Heart left ventricle (tissue), 16 donors: Measurements from ENCODE around the gene ITGB3. TPM values are rescaled to one million over a fixed set of nuclear protein-coding genes. Genes with fewer than 3 reads are reported as not detected.
"Not testable (repeated sequence)": the region's sequence is repeated elsewhere in the genome, so short reads cannot be mapped to it uniquely, and the experiment has no call there.

Source experiments
- ATAC-seq, 4 donors: fragments of 200-7000 bp; cut with Tn5 transposase; one replicate each; pipeline ENCODE4 v1.9.1; 2020 to 2022; ENCODE audit warnings: moderate library complexity in 4 of 4, mild to moderate bottlenecking in 3 of 4, moderate number of reproducible peaks in 1 of 4
- DNase-seq, 5 donors: peaks; one replicate each; pipeline ENCODE4 v3.0.0-alpha.2; 2020
- H3K27ac ChIP-seq, 12 donors: fragments of 200-600 bp; sonication (generic) in 4 of 12; one replicate each; pipeline versions ENCODE4 v1.5.0 to v1.8.0; 2016 to 2022; ENCODE audit warnings: mild to moderate bottlenecking in 2 of 12
- H3K27me3 ChIP-seq, 9 donors: fragments of 200-600 bp; sonication (generic) in 2 of 9; one replicate each; pipeline versions ENCODE4 v1.5.1 to v1.8.0; 2016 to 2022; ENCODE audit warnings: mild to moderate bottlenecking in 3 of 9
- H3K36me3 ChIP-seq, 9 donors: fragments of 200-600 bp; sonication (generic) in 2 of 9; one replicate each; pipeline versions ENCODE4 v1.5.0 to v1.8.0; 2018 to 2022; ENCODE audit warnings: mild to moderate bottlenecking in 2 of 9
- H3K4me1 ChIP-seq, 12 donors: fragments of 200-600 bp; sonication (generic) in 4 of 12; one replicate each; pipeline versions ENCODE4 v1.5.0 to v1.8.0; 2016 to 2022; ENCODE audit warnings: mild to moderate bottlenecking in 3 of 12
- H3K4me3 ChIP-seq, 12 donors: fragments of 200-600 bp; sonication (generic) in 4 of 12; one replicate each; pipeline versions ENCODE4 v1.5.0 to v1.8.0; 2017 to 2022; ENCODE audit warnings: mild to moderate bottlenecking in 9 of 12, moderate library complexity in 4 of 12
- H3K9me3 ChIP-seq, 12 donors: fragments of 200-600 bp; sonication (generic) in 4 of 12; one replicate each; pipeline versions ENCODE4 v1.5.0 to v1.8.0; 2016 to 2022; ENCODE audit warnings: mild to moderate bottlenecking in 1 of 12
- CTCF ChIP-seq, 12 donors: fragments of 200-600 bp; sonication (generic) in 4 of 12; IDR thresholded peaks; one replicate each; pipeline versions ENCODE4 v1.5.0 to v1.8.0; 2018 to 2022; ENCODE audit warnings: antibody characterized with exemption in 12 of 12, mild to moderate bottlenecking in 5 of 12
- POLR2A ChIP-seq, 2 donors: fragments of 450-650 bp; IDR thresholded peaks; one replicate each; pipeline ENCODE4 v1.6.1; 2017; ENCODE audit warnings: antibody characterized with exemption in 2 of 2, mild to moderate bottlenecking in 2 of 2, moderate library complexity in 2 of 2
- WGBS, 4 donors: extraction: QIAGEN DNeasy Blood & Tissue Kit in 2 of 4; methylation state at CpG; one replicate each; pipeline versions ENCODE4 v1.1.5 to v1.1.7; 2013 to 2018; 5-methylcytosine and 5-hydroxymethylcytosine counted together
- intact Hi-C, 10 donors: fragments of 100-400 bp; cut with DNase I; formaldehyde crosslinking; loops; one replicate each; pipeline versions ENCODE4 v1.11.1 to v1.14.2; 2022
- polyA plus RNA-seq, 2 donors: library from polyadenylated mRNA; stranded (reverse); fragments of 200-250 nt; gene quantifications; one replicate each; pipeline ENCODE4 v1.2.3, GENCODE V29; 2013
- total RNA-seq, 9 donors: library from RNA; depleted of rRNA in 2 of 9; stranded (reverse); fragments of >200 nt in 2 of 9; fragmentation: NEBNext Ultra II Directional in 3 of 9; extraction: Animal tissue kit (Norgen Biotek cat#: 25700) in 3 of 9; gene quantifications; one replicate each; pipeline versions ENCODE4 v1.1.0 to v1.2.4, GENCODE V29; 2016 to 2023
- donor health status: ischemic (EF 13 %, LVEDD 7.1; RV severe dilation, severe dysfunction).
- donor health status: healthy with polysubstance abuse.
- donor health status: DM: no; HTN: yes; CAD: no.
- donor health status: DM: no; HTN: no; CAD: no.
- donor health status: ischemic (EF 25% LVEDD 6.9; RV normal size, moderate dysfunction).
- donor health status: ischemic (EF 25% LVEDD 5.7; RV mildly dilated, moderate dysfunction).
- donor health status: healthy.
- donor health status: DM: yes; HTN: yes; CAD: no.
- donor health status: ischemic (EF 35%, LVEDD 5.7; RV mildly dilated, moderate dysfunction).
- donor health status: nonischemic (EF 11% LVEDD 7.7; RV severe dilation, severe dysfunction).
- donor health status: DM: yes; HTN: yes; CAD: no.
- donor health status: PGD.
- donor health status: ischemic (EF 29% LVEDD 5.4; RV normal size, mild dysfunction).
- donor health status: nonischemic (EF 23%, LVEDD 6.1; RV moderate dilation, normal function).

The ITGB3 gene
- total and polyA plus RNA-seq, 11 donors: 1.3 to 14.8 (median 4.8) TPM

- ATAC-seq: peak in 3 of 4 donors; percentile 55 to 77 (median 75)
- peaks cover 0 to 24% (median 8%) of the 10 kb centered on the region in 12 donors for H3K4me1 ChIP-seq
- peak in 1 of 5 donors; percentile 65 for DNase-seq
- 58 to 73% (median 66%) methylated on average over 2 of the region's 2 CpGs for WGBS, 4 donors
- H3K36me3 ChIP-seq: no peaks in the 10 kb centered on the region
- intact Hi-C loops: loop anchor here in 2 of 10 donors (2.0 to 5.0 kb wide), 2 partner anchors 21 to 34 kb away; no protein-coding TSS in a partner anchor
- H3K4me3 ChIP-seq: no peak overlapping the region
- H3K27ac ChIP-seq: peak overlapping the region in 4 of 12 donors; percentile 30 to 65 (median 40)
- no peaks in the 10 kb centered on the region for H3K27me3 ChIP-seq
- H3K9me3 ChIP-seq: no peaks in the 10 kb centered on the region
- TF ChIP-seq POLR2A (IDR thresholded peaks at IDR 0.05) (no peak), CTCF (IDR thresholded peaks at IDR 0.05) (no peak)
Observed at GRCh38 chr17:47265983-47266541, 12.4 kb downstream of the ITGB3 start.

- intact Hi-C loops: loop anchor here in 2 of 10 donors (2.0 to 5.0 kb wide), 2 partner anchors 20 to 34 kb away; no protein-coding TSS in a partner anchor
- 84 to 89% (median 85%) methylated on average over 6 of the region's 6 CpGs for WGBS, 4 donors
- no peak for TF ChIP-seq POLR2A (IDR thresholded peaks at IDR 0.05)
- no peak for TF ChIP-seq CTCF (IDR thresholded peaks at IDR 0.05)
- Histone ChIP-seq H3K9me3 (no peaks in the 10 kb centered on the region), H3K27me3 (no peaks in the 10 kb centered on the region), H3K4me1 (peaks cover 0 to 24% (median 8%) of the 10 kb centered on the region in 12 donors), H3K4me3 (no peak overlapping the region), H3K36me3 (no peaks in the 10 kb centered on the region), H3K27ac (peak overlapping the region in 4 of 12 donors; percentile 23 to 65 (median 39))
- no peak for ATAC-seq
- DNase-seq: no peak
Observed at GRCh38 chr17:47266782-47267181, 13.2 kb downstream of the ITGB3 start.

- peak in 1 of 4 donors; percentile 30 for ATAC-seq
- Histone ChIP-seq H3K4me1 (peaks cover 0 to 24% (median 8%) of the 10 kb centered on the region in 12 donors), H3K36me3 (no peaks in the 10 kb centered on the region), H3K9me3 (no peaks in the 10 kb centered on the region), H3K27me3 (no peaks in the 10 kb centered on the region), H3K4me3 (no peak overlapping the region), H3K27ac (peak overlapping the region in 3 of 12 donors; percentile 16 to 65 (median 23))
- 62 to 72% (median 63%) methylated on average over 1 of the region's 1 CpG for WGBS, 4 donors
- DNase-seq: no peak
- intact Hi-C loops: loop anchor here in 2 of 10 donors (2.0 to 5.0 kb wide), 2 partner anchors 19 to 35 kb away; no protein-coding TSS in a partner anchor
- TF ChIP-seq CTCF (IDR thresholded peaks at IDR 0.05) (no peak), POLR2A (IDR thresholded peaks at IDR 0.05) (no peak)
Observed at GRCh38 chr17:47267354-47267828, 13.8 kb downstream of the ITGB3 start.

DNA sequence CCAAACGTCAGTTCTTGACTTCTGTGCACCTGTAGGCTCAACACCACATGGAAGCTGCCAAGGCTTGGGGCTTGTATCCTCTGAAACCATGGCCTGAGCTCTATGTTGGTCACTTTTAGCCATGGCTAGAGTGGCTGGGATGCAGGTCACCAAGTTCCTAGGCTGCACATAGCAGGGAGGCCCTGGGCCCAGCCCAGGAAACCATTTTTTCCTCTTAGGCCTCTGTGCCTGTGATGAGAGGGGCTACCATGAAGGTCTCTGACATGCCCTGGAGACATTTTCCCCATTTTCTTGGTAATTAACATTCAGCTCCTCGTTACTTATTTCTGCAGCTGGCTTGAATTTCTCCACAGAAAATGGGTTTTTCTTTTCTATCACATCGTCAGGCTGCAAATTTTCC is 15.3 kb downstream of the ITGB3 start:
- H3K4me3 ChIP-seq, DNase-seq, H3K36me3 ChIP-seq, ATAC-seq, H3K9me3 ChIP-seq, H3K27me3 ChIP-seq: not testable (repeated sequence)
- intact Hi-C loops: loop anchor here in 1 of 10 donors (5.0 kb wide), 1 partner anchor 37 kb away; no protein-coding TSS in a partner anchor
- Histone ChIP-seq H3K4me1 (peaks cover 0 to 24% (median 8%) of the 10 kb centered on the region in 12 donors), H3K27ac (peak overlapping the region in 1 of 12 donors; percentile 48)
- 93 to 97% (median 94%) methylated on average over 3 of the region's 3 CpGs for WGBS, 4 donors
